Caco-2 (cell line): ENCODE measurements around the gene ZGRF1. TPM values are rescaled to one million over a fixed set of nuclear protein-coding genes. Genes with fewer than 3 reads are reported as not detected.
A peak's percentile ranks its signal among the peaks of the same experiment; 100 is the strongest.

Experiments
- BruUV-seq: library from RNA; stranded (reverse); fragments of 400-500 nt; replicated peaks from 2 replicates; lab custom pipeline; 2021; lab: Mats Ljungman, UMichigan
- CTCF ChIA-PET: fragments of 300-600 bp; sonication (Branson Sonifier 250); formaldehyde crosslinking; loops from one replicate; lab custom pipeline; 2022; ENCODE audit warnings: antibody characterized with exemption; lab: Charles Lee
- POLR2A ChIA-PET: fragments of 300-600 bp; sonication (Branson Sonifier 250); formaldehyde crosslinking; loops from one replicate; lab custom pipeline; 2022; ENCODE audit warnings: antibody characterized with exemption; lab: Charles Lee
- DNase-seq, 2 experiments: peaks; one replicate each; pipeline versions ENCODE4 v3.0.0 to v3.0.0-alpha.2; 2020 to 2022
- H3K27me3 ChIP-seq: replicated peaks from 2 replicates; pipeline ENCODE4 v1.6.0; 2011; ENCODE audit warnings: low read length; ENCODE audit not compliant: control insufficient read depth, insufficient read depth
- H3K36me3 ChIP-seq: 2 replicates; pipeline ENCODE4 v1.5.1; 2011; ENCODE audit warnings: low read length; ENCODE audit not compliant: control insufficient read depth, insufficient read depth
- H3K4me1 ChIP-seq: fragments of 250-450 bp; sonication (Bioruptor Pico); 2 replicates; pipeline ENCODE4 v1.5.1; 2020; ENCODE audit warnings: mild to moderate bottlenecking
- H3K4me3 ChIP-seq: 2 replicates; pipeline ENCODE4 v1.5.1; 2011; ENCODE audit warnings: low read depth, mild to moderate bottlenecking, control low read depth, low read length
- H3K9me3 ChIP-seq: fragments of 250-450 bp; sonication (Bioruptor Pico); 2 replicates; pipeline ENCODE4 v1.5.1; 2020; ENCODE audit warnings: mild to moderate bottlenecking, moderate library complexity
- H3K27ac Mint-ChIP-seq: one replicate; pipeline ENCODE4 v1.8.0; 2022; ENCODE audit warnings: mixed read lengths; ENCODE audit not compliant: unreplicated experiment
- H3K27me3 Mint-ChIP-seq: one replicate; pipeline ENCODE4 v1.8.0; 2022; ENCODE audit warnings: mixed read lengths; ENCODE audit not compliant: insufficient read depth, unreplicated experiment
- H3K36me3 Mint-ChIP-seq: one replicate; pipeline ENCODE4 v1.8.0; 2022; ENCODE audit warnings: mild to moderate bottlenecking, mixed read lengths; ENCODE audit not compliant: insufficient read depth, unreplicated experiment
- H3K4me1 Mint-ChIP-seq: one replicate; pipeline ENCODE4 v1.8.0; 2022; ENCODE audit warnings: low read depth, mixed read lengths; ENCODE audit not compliant: unreplicated experiment
- H3K4me3 Mint-ChIP-seq: one replicate; pipeline ENCODE4 v1.8.0; 2022; ENCODE audit warnings: mild to moderate bottlenecking, moderate library complexity, mixed read lengths; ENCODE audit not compliant: unreplicated experiment
- H3K9me3 Mint-ChIP-seq: one replicate; pipeline ENCODE4 v1.8.0; 2022; ENCODE audit warnings: mixed read lengths; ENCODE audit not compliant: unreplicated experiment
- intact Hi-C: fragments of 100-400 bp; cut with micrococcal nuclease; formaldehyde crosslinking; loops from one replicate; pipeline ENCODE4 v1.10.0; 2022; ENCODE audit not compliant: unreplicated experiment
- total RNA-seq: library from RNA; stranded (reverse); gene quantifications from 2 replicates; pipeline ENCODE4 v1.2.3, GENCODE V29; 2022
- TF ChIP-seq, protein P1 (sequence below), 2 experiments: fragments of 200-600 bp in 1 of 2; IDR thresholded peaks; 1 replicate in 1 of 2; 2 replicates in 1 of 2; pipeline versions ENCODE4 v1.5.1 to v1.8.0; 2011 to 2022; ENCODE audit warnings: antibody characterized with exemption in 1 of 2, control low read depth in 1 of 2, inconsistent platforms in 1 of 2, low read depth in 1 of 2, low read length in 1 of 2, mild to moderate bottlenecking in 1 of 2, moderate library complexity in 1 of 2; ENCODE audit not compliant: insufficient read depth in 1 of 2, severe bottlenecking in 1 of 2, unreplicated experiment in 1 of 2

Gene ZGRF1
- total RNA-seq, 1 experiment from 2014 or later: 14.7 TPM

DNA sequence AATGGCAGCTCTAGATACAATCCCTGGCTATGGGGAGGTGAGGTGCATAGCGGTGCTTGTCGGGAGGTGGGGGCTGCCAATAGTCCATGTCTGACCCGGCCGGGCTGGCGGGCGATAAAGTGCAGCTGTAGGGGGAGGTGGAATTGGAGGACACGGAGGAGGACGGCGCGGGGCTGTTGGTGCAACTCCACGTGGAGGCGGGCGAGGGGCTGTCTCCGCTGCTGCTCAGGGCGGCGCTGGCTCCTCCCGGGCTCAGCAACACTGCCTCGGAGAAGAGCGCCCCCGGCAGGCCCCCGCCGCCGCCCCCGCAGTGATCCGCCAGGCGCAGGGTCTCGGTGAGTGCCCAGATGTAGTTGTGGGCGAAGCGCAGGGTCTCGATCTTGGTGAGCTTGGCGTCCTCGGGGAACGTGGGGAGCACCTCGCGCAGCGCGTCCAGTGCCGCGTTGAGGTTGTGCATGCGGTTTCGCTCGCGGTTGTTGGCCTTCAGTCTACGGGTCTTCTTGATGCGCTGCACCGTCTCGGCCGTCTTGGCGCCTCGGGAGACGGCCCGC is 122.0 kb downstream of the ZGRF1 start:
- H3K36me3 ChIP-seq: no peaks in the 10 kb centered on the region
- ChIA-PET CTCF (no interaction called here), POLR2A (no interaction called here)
- Mint-ChIP-seq H3K4me3 (peak overlapping the region; percentile 83), H3K9me3 (no peaks in the 10 kb centered on the region), H3K27ac (no peak overlapping the region), H3K4me1 (peaks cover 7% of the 10 kb centered on the region), H3K36me3 (no peaks in the 10 kb centered on the region), H3K27me3 (peaks cover 46% of the 10 kb centered on the region)
- BruUV-seq: no TSS peak
- no peaks in the 10 kb centered on the region for H3K9me3 ChIP-seq
- peaks cover 9% of the 10 kb centered on the region; the same call in 1 of the 2 replicates for H3K4me1 ChIP-seq
- DNase-seq: peak in 1 of 2 experiments; percentile 14
- peaks cover 6% of the 10 kb centered on the region for H3K27me3 ChIP-seq
- peak overlapping the region; percentile 43 for H3K4me3 ChIP-seq
- TF ChIP-seq, protein P1, sequence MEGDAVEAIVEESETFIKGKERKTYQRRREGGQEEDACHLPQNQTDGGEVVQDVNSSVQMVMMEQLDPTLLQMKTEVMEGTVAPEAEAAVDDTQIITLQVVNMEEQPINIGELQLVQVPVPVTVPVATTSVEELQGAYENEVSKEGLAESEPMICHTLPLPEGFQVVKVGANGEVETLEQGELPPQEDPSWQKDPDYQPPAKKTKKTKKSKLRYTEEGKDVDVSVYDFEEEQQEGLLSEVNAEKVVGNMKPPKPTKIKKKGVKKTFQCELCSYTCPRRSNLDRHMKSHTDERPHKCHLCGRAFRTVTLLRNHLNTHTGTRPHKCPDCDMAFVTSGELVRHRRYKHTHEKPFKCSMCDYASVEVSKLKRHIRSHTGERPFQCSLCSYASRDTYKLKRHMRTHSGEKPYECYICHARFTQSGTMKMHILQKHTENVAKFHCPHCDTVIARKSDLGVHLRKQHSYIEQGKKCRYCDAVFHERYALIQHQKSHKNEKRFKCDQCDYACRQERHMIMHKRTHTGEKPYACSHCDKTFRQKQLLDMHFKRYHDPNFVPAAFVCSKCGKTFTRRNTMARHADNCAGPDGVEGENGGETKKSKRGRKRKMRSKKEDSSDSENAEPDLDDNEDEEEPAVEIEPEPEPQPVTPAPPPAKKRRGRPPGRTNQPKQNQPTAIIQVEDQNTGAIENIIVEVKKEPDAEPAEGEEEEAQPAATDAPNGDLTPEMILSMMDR (IDR thresholded peaks at IDR 0.05; ENCODE audit: insufficient read depth in 1 of 2, low read depth in 1 of 2, low read length in 1 of 2, severe bottlenecking in 1 of 2, unreplicated experiment in 1 of 2): no peak
- intact Hi-C loops: no loop called here

DNA sequence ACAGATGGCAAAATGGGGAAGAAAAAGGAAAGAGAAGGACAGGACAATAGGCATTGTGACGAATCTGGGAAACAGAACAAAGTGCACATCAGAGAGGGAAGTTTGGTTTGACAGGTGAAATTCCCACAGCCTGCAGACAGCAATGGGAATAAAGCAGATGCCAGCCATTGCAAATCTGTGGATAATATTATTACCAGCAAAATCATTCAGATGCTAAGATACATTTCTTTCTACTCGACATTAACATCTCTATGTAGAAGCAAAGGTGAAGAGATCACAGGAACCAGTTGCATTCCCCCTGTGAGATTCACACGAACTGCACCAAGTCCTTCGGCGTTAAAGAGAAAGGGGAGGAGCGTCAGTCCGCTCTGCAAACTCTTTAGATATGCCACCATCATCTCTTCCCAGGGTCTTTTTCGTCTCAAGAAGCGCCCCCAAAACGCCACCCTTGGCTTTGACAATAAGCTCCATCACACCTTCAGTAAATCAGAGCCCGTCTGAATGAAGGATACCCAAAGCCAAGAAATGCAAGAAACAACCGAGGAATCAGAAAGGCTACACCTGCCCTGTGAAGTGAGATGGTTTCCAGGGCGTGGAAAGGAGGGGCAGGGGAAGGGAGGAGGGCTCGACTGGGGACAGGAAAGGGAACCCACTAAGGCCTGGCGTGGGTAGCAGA is 122.6 kb downstream of the ZGRF1 start:
- CTCF ChIA-PET: no interaction called here
- POLR2A ChIA-PET: no interaction called here

DNA sequence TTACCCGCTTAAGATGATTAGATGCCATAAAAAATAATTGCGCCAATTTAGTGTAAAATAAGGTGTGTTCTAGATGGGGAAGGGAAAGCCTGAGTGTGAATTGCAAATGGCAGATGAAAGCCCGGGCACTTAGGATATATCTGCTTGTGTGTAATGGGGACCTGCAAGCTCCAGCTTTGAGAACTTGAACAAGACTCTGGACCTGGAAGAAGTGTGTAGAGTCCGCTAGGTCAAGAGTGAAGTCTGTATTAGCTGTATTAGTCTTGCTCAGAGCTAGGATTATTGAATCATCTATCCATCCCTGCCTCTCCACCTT is 124.9 kb downstream of the ZGRF1 start:
- BruUV-seq: no TSS peak
- no peaks in the 10 kb centered on the region for H3K36me3 Mint-ChIP-seq
- H3K4me3 ChIP-seq: no peak overlapping the region
- H3K27me3 ChIP-seq: no peaks in the 10 kb centered on the region; the same call in 1 of the 2 replicates
- ChIA-PET CTCF (no interaction called here), POLR2A (interaction anchor here (0.5 kb wide), 1 partner anchor 136 kb away, joined by 3 read pairs; no protein-coding TSS in a partner anchor)
- intact Hi-C loops: no loop called here
- TF ChIP-seq, protein P1 (IDR thresholded peaks at IDR 0.05; ENCODE audit: insufficient read depth in 1 of 2, low read depth in 1 of 2, low read length in 1 of 2, severe bottlenecking in 1 of 2, unreplicated experiment in 1 of 2): no peak
- peaks cover 35% of the 10 kb centered on the region for H3K27me3 Mint-ChIP-seq
- peaks cover 2% of the 10 kb centered on the region for H3K4me1 Mint-ChIP-seq
- H3K27ac Mint-ChIP-seq: no peak overlapping the region
- no peaks in the 10 kb centered on the region for H3K36me3 ChIP-seq
- no peaks in the 10 kb centered on the region for H3K9me3 Mint-ChIP-seq
- peaks cover 8% of the 10 kb centered on the region; the same call in 1 of the 2 replicates for H3K4me1 ChIP-seq
- H3K9me3 ChIP-seq: no peaks in the 10 kb centered on the region
- DNase-seq: no peak
- H3K4me3 Mint-ChIP-seq: no peak overlapping the region

More for the DNA sequence above, 122.6 kb downstream of the ZGRF1 start:
- Histone ChIP-seq H3K4me1 (peaks cover 9% of the 10 kb centered on the region; the same call in 1 of the 2 replicates), H3K36me3 (no peaks in the 10 kb centered on the region), H3K9me3 (no peaks in the 10 kb centered on the region), H3K4me3 (peak overlapping the region; percentile 43; the same call in 1 of the 2 replicates), H3K27me3 (peaks cover 6% of the 10 kb centered on the region)
- TF ChIP-seq, protein P1 (IDR thresholded peaks at IDR 0.05; ENCODE audit: insufficient read depth in 1 of 2, low read depth in 1 of 2, low read length in 1 of 2, severe bottlenecking in 1 of 2, unreplicated experiment in 1 of 2): no peak
- peaks cover 41% of the 10 kb centered on the region for H3K27me3 Mint-ChIP-seq
- no peak overlapping the region for H3K27ac Mint-ChIP-seq
- intact Hi-C loops: no loop called here
- no TSS peak for BruUV-seq
- H3K4me1 Mint-ChIP-seq: peaks cover 6% of the 10 kb centered on the region
- H3K36me3 Mint-ChIP-seq: no peaks in the 10 kb centered on the region
- H3K9me3 Mint-ChIP-seq: no peaks in the 10 kb centered on the region
- H3K4me3 Mint-ChIP-seq: peak overlapping the region; percentile 83
- DNase-seq: no peak
